ENCODE data around the gene MAGEB2.
"Not testable (repeated sequence)": the region's sequence is repeated elsewhere in the genome, so short reads cannot be mapped to it uniquely, and the experiment has no call there.

MAGEB2 gene, protein sequence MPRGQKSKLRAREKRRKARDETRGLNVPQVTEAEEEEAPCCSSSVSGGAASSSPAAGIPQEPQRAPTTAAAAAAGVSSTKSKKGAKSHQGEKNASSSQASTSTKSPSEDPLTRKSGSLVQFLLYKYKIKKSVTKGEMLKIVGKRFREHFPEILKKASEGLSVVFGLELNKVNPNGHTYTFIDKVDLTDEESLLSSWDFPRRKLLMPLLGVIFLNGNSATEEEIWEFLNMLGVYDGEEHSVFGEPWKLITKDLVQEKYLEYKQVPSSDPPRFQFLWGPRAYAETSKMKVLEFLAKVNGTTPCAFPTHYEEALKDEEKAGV

GRCh38 chrX:30215357-30215843 lies at the start of gene MAGEB2:
Gene MAGEB2 (plus strand): TSS chrX:30215563. CDS start chrX:30218581, 3,018 bp downstream.
- no peak for DNase-seq (ENCODE audit: low read depth in 2 of 2)

GRCh38 chrX:30170900-30171299 lies 44.5 kb upstream of the MAGEB2 start:
- no peak for DNase-seq (ENCODE audit: low read depth in 2 of 2)

GRCh38 chrX:30181353-30181752 lies 34.0 kb upstream of the MAGEB2 start:
- DNase-seq (ENCODE audit: low read depth in 2 of 2) = no peak

DNA sequence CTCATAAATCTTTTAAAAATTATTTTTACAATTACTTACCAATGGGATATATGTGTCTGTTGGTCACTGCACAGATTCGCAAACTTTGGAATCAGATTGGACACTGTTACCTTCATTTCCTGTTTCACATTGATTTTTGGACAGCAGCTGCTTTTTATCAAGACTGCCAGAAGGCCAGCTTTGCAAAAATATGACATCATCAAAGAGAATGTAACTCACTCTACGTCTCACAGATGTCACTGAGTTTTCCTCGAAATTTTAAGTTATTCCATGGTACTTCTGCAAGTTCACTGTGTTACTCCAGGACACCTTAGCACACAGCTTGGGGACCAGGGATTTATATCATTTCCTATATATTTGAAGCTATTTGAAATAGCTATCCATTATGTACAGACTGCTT lies 31.8 kb upstream of the MAGEB2 start:
- no peak for DNase-seq (ENCODE audit: low read depth in 2 of 2)

- DNase-seq (ENCODE audit: low read depth in 2 of 2) = no peak
Measured at GRCh38 chrX:30190426-30190825, 24.9 kb upstream of the MAGEB2 start.

- DNase-seq (ENCODE audit: low read depth in 2 of 2) = not testable (repeated sequence)
Measured at GRCh38 chrX:30193910-30194309, 21.5 kb upstream of the MAGEB2 start.

DNA sequence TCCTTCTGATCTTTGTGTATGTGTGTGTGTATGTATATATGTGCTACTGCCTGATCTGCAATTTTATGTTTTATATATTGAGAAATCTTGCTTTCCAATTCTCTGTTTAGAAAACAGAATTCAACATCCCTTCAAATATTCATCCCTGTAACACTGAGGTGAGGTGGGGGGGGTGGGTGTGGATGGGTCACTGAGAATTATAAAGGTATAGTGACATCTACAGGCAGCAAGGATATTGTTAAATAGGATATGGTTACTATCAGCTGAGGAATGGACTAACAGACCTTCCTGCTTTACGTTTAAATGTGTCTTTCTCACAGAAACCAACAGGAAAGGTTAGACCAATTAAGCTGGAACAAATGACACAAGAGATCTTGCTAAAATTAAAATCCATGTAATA lies 19.0 kb upstream of the MAGEB2 start:
- no peak for DNase-seq (ENCODE audit: low read depth in 2 of 2)

GRCh38 chrX:30212172-30212571 lies 3.2 kb upstream of the MAGEB2 start:
- DNase-seq (ENCODE audit: low read depth in 2 of 2) = no peak

GRCh38 chrX:30217465-30217864 lies 2.1 kb downstream of the MAGEB2 start:
- DNase-seq (ENCODE audit: low read depth in 2 of 2) = no peak

DNA sequence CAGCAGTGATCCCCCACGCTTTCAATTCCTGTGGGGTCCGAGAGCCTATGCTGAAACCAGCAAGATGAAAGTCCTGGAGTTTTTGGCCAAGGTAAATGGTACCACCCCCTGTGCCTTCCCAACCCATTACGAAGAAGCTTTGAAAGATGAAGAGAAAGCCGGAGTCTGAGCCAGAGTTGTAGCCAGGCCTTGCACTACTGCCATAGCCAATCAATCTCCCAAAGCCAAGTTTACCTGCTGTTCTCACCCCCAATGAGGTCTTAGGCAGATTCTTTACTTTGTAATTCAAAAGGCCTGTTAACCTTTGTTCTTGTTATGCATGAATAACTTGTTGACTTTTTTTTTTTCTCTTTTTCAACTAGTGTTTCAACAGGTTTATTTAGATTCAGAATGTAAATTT lies 4.0 kb downstream of the MAGEB2 start:
- no peak for DNase-seq (ENCODE audit: low read depth in 2 of 2)

GRCh38 chrX:30220661-30221060 lies 5.3 kb downstream of the MAGEB2 start:
- DNase-seq (ENCODE audit: low read depth in 2 of 2) = no peak

- no peak for DNase-seq (ENCODE audit: low read depth in 2 of 2)
Measured at GRCh38 chrX:30224536-30224935, 9.2 kb downstream of the MAGEB2 start.

- DNase-seq (ENCODE audit: low read depth in 2 of 2) = no peak
Measured at GRCh38 chrX:30228526-30228925, 13.2 kb downstream of the MAGEB2 start.

DNA sequence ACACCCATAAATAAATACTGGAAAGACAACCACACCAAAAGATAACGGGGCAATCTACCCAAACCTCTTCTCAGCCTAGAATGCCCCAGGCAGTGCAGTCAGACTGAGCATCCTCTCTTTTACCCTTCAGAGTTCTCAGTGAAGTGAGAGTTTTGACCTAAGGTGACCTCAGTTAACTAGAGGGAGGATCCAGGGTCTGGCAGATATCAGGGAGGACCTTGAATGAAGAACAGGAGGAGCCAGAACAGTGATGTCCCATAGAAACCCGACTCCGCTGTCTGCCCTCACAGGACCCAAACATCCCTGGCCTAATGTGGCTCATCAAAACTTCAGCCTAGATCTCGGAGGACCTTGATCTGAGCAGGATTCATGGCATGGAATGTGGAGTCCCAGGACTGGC lies 15.0 kb downstream of the MAGEB2 start, which contains the start of gene MAGEB3:
MAGEB3 (plus strand) TSS at position 263 of the 400 bp plus-strand sequence. CDS start 5,268 bp downstream, outside the sequence.
- DNase-seq (ENCODE audit: low read depth in 2 of 2) = no peak

GRCh38 chrX:30241724-30242415 lies 26.5 kb downstream of the MAGEB2 start, which contains the start of gene MAGEB4:
Gene MAGEB4 (plus strand): TSS chrX:30242000. CDS start chrX:30242136, 136 bp downstream.
- no peak for DNase-seq (ENCODE audit: low read depth in 2 of 2)

GRCh38 chrX:30246769-30247489 lies 31.6 kb downstream of the MAGEB2 start, which contains the start of gene MAGEB1:
Gene MAGEB1 (plus strand): TSS chrX:30247146. CDS start chrX:30250494, 3,348 bp downstream.
- no peak for DNase-seq (ENCODE audit: low read depth in 2 of 2)

DNA sequence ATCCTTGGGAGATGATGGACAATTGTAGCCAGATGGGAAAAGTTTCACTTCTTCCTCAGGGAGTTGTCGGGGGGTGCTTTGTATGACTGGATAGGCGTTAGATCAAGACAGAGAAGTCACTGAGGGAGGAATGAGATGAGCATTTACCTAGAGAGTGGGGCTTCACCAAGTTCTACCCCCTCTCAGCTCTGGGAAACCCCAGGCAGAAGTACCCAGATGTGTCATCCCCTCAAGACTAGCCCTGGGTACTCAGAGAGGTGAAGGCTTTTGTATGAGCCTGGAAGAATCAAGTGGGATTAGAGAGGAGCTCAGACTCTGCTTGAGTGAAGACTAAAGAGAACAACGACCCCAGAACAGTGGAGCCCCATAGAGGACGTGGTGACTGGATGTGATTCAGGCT lies 33.5 kb downstream of the MAGEB2 start:
- DNase-seq (ENCODE audit: low read depth in 2 of 2) = no peak

- DNase-seq (ENCODE audit: low read depth in 2 of 2) = no peak
Measured at GRCh38 chrX:30253257-30253656, 37.9 kb downstream of the MAGEB2 start.

- DNase-seq (ENCODE audit: low read depth in 2 of 2) = no peak
Measured at GRCh38 chrX:30259927-30260326, 44.6 kb downstream of the MAGEB2 start.

DNA sequence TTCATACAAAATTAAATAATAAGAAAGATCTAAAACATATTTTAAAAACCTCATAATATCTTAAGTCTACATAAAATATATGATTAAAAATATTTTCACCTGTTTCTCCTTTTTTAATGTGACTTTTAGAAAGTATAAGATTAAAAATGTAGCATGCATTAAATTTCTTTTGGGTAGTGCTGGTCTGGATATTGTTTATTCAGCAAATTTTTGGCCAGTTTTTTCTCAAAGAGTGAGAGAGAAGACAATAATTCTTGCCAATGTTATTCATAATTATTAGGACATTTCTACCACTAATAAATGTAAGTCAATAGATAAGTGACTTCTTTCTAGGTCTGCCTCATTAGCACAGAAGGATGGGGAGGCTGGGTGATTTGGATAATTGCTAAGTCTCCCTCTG lies 45.6 kb downstream of the MAGEB2 start:
- DNase-seq (ENCODE audit: low read depth in 2 of 2) = no peak

GRCh38 chrX:30262763-30263162 lies 47.4 kb downstream of the MAGEB2 start:
- no peak for DNase-seq (ENCODE audit: low read depth in 2 of 2)

Data from stimulated activated CD8-positive, alpha-beta memory T cell treated with anti-CD3 and anti-CD28 coated beads, Interleukin-15, amount 100 ng/mL, for 4 hours (primary cell).